Osteoblast (primary cell): ENCODE results near the gene FRRS1L. TPM values are rescaled to one million over a fixed set of nuclear protein-coding genes. Genes with fewer than 3 reads are reported as not detected.
A peak's percentile ranks its signal among the peaks of the same experiment; 100 is the strongest.

Experiments used
- DNase-seq: peaks from one replicate; pipeline ENCODE4 v3.0.0; 2011; ENCODE audit warnings: low spot score, mixed read lengths; ENCODE audit not compliant: insufficient read length; ENCODE audit errors: missing footprints
- H2AFZ ChIP-seq: 2 replicates; pipeline ENCODE4 v1.6.0; 2011; ENCODE audit warnings: mild to moderate bottlenecking, low read length
- H3K27ac ChIP-seq: 2 replicates; pipeline ENCODE4 v1.5.1; 2011; ENCODE audit warnings: mild to moderate bottlenecking, low read depth, low read length, moderate library complexity
- H3K27me3 ChIP-seq: 2 replicates; pipeline ENCODE4 v1.6.0; 2012; ENCODE audit warnings: mild to moderate bottlenecking, control low read depth, inconsistent platforms, low read length, moderate library complexity; ENCODE audit not compliant: insufficient read depth
- H3K36me3 ChIP-seq: 2 replicates; pipeline ENCODE4 v1.5.1; 2011; ENCODE audit warnings: mild to moderate bottlenecking, low read length, control low read depth, moderate library complexity; ENCODE audit not compliant: insufficient read depth
- H3K4me1 ChIP-seq: 2 replicates; pipeline ENCODE4 v1.5.1; 2011; ENCODE audit warnings: mild to moderate bottlenecking, low read length, control low read depth, moderate library complexity; ENCODE audit not compliant: insufficient read depth
- H3K4me2 ChIP-seq: 2 replicates; pipeline ENCODE4 v1.6.0; 2011; ENCODE audit warnings: mild to moderate bottlenecking, low read length; ENCODE audit not compliant: insufficient read depth
- H3K4me3 ChIP-seq: fragments of 200-600 bp; sonication (generic); 3 replicates; pipeline ENCODE4 v1.5.1; 2012; ENCODE audit warnings: mild to moderate bottlenecking, low read length, inconsistent platforms; ENCODE audit not compliant: insufficient read depth
- H3K79me2 ChIP-seq: 2 replicates; pipeline ENCODE4 v1.6.0; 2012; ENCODE audit warnings: mild to moderate bottlenecking, low read length, control low read depth, inconsistent platforms; ENCODE audit not compliant: insufficient read depth
- H3K9me3 ChIP-seq: 2 replicates; pipeline ENCODE4 v1.5.1; 2011; ENCODE audit warnings: low read depth, low read length, control low read depth
- H4K20me1 ChIP-seq: 2 replicates; pipeline ENCODE4 v1.6.0; 2012; ENCODE audit warnings: mild to moderate bottlenecking, low read length, control low read depth; ENCODE audit not compliant: insufficient read depth
- total RNA-seq: library from RNA; depleted of rRNA; stranded (reverse); fragments of >200 nt; gene quantifications from 2 replicates; pipeline ENCODE4 v1.2.3, GENCODE V29; 2012
- TF ChIP-seq, protein P1 (sequence below): IDR thresholded peaks from 2 replicates; pipeline ENCODE4 v1.5.1; 2011; ENCODE audit warnings: mild to moderate bottlenecking, low read depth, low read length, moderate library complexity; ENCODE audit errors: extremely low read depth

Gene FRRS1L
- total RNA-seq, 1 donor, result 0.36 TPM

DNA sequence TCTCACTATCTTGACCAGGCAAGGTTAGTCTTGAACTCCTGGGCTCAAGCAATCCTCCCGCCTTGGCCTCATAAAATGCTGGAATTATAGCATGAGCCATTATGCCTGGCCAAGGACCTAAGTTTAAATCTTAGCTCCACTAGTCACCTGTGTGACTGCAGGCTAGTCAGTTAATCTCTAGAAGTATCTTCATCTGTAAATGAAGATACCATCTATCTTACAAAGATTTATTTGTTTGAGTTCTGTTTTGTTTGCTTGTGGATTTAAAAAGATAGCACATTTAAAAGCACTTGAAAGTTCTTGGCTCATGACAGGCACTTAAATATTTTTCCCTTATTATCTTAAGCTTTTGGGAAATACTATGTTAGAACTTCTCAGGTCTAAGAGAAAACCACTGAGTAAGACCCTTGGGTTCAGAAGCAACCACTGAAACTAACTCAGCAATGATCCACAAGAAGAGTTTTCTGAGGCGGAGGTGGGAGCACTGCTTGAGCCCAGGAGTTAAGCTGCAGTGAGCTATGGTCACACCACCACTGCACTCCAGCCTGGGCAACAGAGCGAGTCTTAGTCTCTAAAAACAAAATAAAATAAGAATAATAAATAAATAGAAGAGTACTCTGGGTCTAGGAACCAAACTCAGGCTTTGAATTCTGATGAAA, 66.4 kb downstream of the FRRS1L start:
- no peak for DNase-seq
- Histone ChIP-seq H3K9me3 (no peaks in the 10 kb centered on the region), H3K4me3 (no peak overlapping the region), H3K36me3 (peaks cover 12% of the 10 kb centered on the region), H3K27ac (no peak overlapping the region), H2AFZ (no peak overlapping the region), H3K4me1 (peaks cover 41% of the 10 kb centered on the region), H3K79me2 (peaks cover 86% of the 10 kb centered on the region), H3K4me2 (no peak overlapping the region), H4K20me1 (peaks cover 32% of the 10 kb centered on the region), H3K27me3 (no peaks in the 10 kb centered on the region)
- TF ChIP-seq, protein P1, sequence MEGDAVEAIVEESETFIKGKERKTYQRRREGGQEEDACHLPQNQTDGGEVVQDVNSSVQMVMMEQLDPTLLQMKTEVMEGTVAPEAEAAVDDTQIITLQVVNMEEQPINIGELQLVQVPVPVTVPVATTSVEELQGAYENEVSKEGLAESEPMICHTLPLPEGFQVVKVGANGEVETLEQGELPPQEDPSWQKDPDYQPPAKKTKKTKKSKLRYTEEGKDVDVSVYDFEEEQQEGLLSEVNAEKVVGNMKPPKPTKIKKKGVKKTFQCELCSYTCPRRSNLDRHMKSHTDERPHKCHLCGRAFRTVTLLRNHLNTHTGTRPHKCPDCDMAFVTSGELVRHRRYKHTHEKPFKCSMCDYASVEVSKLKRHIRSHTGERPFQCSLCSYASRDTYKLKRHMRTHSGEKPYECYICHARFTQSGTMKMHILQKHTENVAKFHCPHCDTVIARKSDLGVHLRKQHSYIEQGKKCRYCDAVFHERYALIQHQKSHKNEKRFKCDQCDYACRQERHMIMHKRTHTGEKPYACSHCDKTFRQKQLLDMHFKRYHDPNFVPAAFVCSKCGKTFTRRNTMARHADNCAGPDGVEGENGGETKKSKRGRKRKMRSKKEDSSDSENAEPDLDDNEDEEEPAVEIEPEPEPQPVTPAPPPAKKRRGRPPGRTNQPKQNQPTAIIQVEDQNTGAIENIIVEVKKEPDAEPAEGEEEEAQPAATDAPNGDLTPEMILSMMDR, result no peak

DNA sequence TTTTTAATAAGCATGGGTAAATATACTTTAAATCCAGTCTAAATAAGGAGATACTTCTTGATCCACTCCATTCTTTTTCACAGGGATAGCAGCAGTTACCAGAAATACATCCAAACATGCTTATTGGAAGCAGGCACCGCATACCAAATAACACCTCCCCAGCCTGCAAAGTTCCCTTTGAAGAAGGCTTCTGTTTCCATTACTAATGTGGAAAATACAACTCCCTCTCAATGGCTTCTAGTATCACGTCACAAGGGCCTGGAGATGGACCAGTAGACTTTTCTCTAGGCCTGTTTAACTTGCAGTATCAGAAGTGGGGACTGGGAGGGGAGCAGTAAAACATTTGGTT, 68.1 kb downstream of the FRRS1L start:
- Histone ChIP-seq H3K27me3 (no peaks in the 10 kb centered on the region), H3K27ac (peak overlapping the region; percentile 59), H2AFZ (no peak overlapping the region), H4K20me1 (peaks cover 42% of the 10 kb centered on the region), H3K36me3 (peaks cover 15% of the 10 kb centered on the region), H3K4me1 (peaks cover 41% of the 10 kb centered on the region), H3K9me3 (no peaks in the 10 kb centered on the region), H3K79me2 (peaks cover 86% of the 10 kb centered on the region), H3K4me3 (no peak overlapping the region), H3K4me2 (peak overlapping the region; percentile 69)
- TF ChIP-seq, protein P1, result peak; percentile 1
- DNase-seq, result no peak

DNA sequence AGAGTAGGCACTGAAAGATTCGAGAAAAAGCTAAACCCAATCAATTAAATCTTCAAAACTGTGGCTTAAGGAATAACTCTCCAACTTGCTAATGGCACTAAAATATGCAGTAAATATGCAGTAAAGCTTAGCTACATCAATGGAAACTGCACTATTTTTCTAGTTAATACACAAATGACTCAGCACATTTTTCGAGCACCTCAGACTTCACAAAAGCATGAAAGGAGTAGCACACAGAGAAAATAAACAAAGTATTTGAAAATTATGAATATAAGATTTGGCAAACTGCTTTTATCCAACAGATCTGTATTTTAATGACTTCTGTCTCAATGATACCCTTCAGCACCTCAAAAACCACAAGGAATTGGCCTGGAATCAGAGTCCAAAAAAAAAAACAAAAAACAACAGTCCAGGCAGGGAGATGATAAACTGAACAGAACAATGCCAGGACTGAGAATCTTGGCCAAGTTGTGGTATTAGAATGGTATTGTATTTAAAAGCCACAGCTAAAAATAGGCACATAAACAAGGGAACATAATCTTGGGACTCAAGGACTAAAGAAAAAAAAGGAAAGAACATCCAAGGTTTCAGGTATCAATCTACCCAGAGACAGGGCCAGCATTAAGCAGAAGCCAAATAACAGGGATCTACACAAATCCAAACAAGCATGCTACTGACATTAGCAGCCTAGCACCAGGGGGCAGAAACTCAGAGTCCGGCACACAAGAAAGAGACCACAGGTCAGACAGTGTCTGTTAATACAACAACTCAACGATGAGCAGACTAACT, 68.7 kb downstream of the FRRS1L start:
- Histone ChIP-seq H3K4me1 (peaks cover 41% of the 10 kb centered on the region), H3K79me2 (peaks cover 86% of the 10 kb centered on the region), H3K9me3 (no peaks in the 10 kb centered on the region), H3K27ac (peak overlapping the region; percentile 59), H3K4me2 (peak overlapping the region; percentile 69), H3K27me3 (no peaks in the 10 kb centered on the region), H2AFZ (no peak overlapping the region), H3K4me3 (no peak overlapping the region), H4K20me1 (peaks cover 42% of the 10 kb centered on the region), H3K36me3 (peaks cover 15% of the 10 kb centered on the region)
- peak; percentile 60 for DNase-seq
- TF ChIP-seq, protein P1, result peak; percentile 29

DNA sequence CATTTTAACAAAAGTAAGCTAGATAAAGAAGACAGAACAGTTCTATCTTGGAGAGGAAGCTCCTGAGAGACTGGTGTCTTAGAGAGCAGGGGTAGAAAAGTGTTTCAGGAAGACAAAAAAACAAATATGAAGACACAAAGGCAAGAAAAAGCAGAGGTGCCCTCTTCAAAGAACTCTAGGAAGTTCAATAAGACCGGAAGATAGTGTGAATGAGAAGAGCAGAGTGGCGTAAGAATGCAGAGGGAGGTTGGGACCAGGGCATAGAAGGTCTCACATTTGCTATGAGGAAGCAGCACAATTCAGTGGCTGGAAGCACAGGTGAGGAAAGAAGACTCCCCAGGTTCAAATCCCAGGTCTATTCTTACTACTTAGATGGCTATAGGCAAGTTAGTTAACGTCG, 69.9 kb downstream of the FRRS1L start:
- Histone ChIP-seq H3K4me3 (no peak overlapping the region), H4K20me1 (peaks cover 48% of the 10 kb centered on the region), H3K36me3 (peaks cover 15% of the 10 kb centered on the region), H3K79me2 (peaks cover 84% of the 10 kb centered on the region), H3K9me3 (no peaks in the 10 kb centered on the region), H3K27me3 (no peaks in the 10 kb centered on the region), H3K27ac (no peak overlapping the region), H3K4me1 (peaks cover 41% of the 10 kb centered on the region), H2AFZ (no peak overlapping the region), H3K4me2 (no peak overlapping the region)
- DNase-seq, result no peak
- TF ChIP-seq, protein P1, result no peak
